Endothelial cell of umbilical vein (primary cell): Measurements from ENCODE around the gene PPP5C. TPM values are rescaled to one million over a fixed set of nuclear protein-coding genes. Genes with fewer than 3 reads are reported as not detected.

Experiments
- BruUV-seq: library from RNA; stranded (reverse); fragments of 400-500 nt; replicated peaks from 2 replicates; lab custom pipeline; 2021; lab: Mats Ljungman, UMichigan
- CTCF ChIA-PET: fragments of 300-600, 350-600 bp; sonication (Branson Sonifier 250); formaldehyde crosslinking; loops from one replicate; lab custom pipeline; 2021; ENCODE audit warnings: antibody characterized with exemption, inconsistent platforms; lab: Charles Lee
- POLR2A ChIA-PET: fragments of 300-600, 350-600 bp; sonication (Branson Sonifier 250); formaldehyde crosslinking; loops from one replicate; lab custom pipeline; 2021; ENCODE audit warnings: antibody characterized with exemption, inconsistent platforms; lab: Charles Lee
- DNase-seq: peaks from one replicate; pipeline ENCODE4 v3.0.0-alpha.2; 2011; ENCODE audit warnings: low read depth, low spot score
- FAIRE-seq: peaks from 2 replicates; lab custom pipeline; 2011; peaks lifted over from hg19 to GRCh38; lab: Jason Lieb, UNC
- H2AFZ ChIP-seq: 2 replicates; pipeline ENCODE4 v1.6.0; 2012; ENCODE audit warnings: low read depth, low read length, control low read depth, inconsistent platforms
- H3K27ac ChIP-seq: 2 replicates; pipeline ENCODE4 v1.5.1; 2011; ENCODE audit warnings: low read depth, mild to moderate bottlenecking, control low read depth, low read length, moderate library complexity; ENCODE audit not compliant: insufficient read depth
- H3K27me3 ChIP-seq, 2 experiments: 2 replicates each; pipeline versions ENCODE4 v1.6.0 to v1.6.1; 2011; ENCODE audit warnings: low read length in 2 of 2, mixed read lengths in 1 of 2; ENCODE audit not compliant: control insufficient read depth in 2 of 2, insufficient read depth in 2 of 2
- H3K36me3 ChIP-seq, 2 experiments: 2 replicates in 1 of 2; 3 replicates in 1 of 2; pipeline ENCODE4 v1.5.1; 2011; ENCODE audit warnings: low read length in 2 of 2, mild to moderate bottlenecking in 1 of 2, moderate library complexity in 1 of 2; ENCODE audit not compliant: control insufficient read depth in 2 of 2, insufficient read depth in 2 of 2; ENCODE audit errors: extremely low read depth in 1 of 2
- H3K4me1 ChIP-seq: 3 replicates; pipeline ENCODE4 v1.5.1; 2011; ENCODE audit warnings: mild to moderate bottlenecking, low read length; ENCODE audit not compliant: control insufficient read depth, insufficient read depth; ENCODE audit errors: extremely low read depth
- H3K4me2 ChIP-seq: 2 replicates; pipeline ENCODE4 v1.6.1; 2011; ENCODE audit warnings: low read length, control low read depth, mixed read lengths; ENCODE audit not compliant: insufficient read depth
- H3K4me3 ChIP-seq, 3 experiments: fragments of 200-600 bp in 1 of 3; sonication (generic), shearing (Covaris generic) in 1 of 3; replicated peaks in 1 of 3; 2 replicates each; pipeline ENCODE4 v1.5.1; 2011 to 2016; ENCODE audit warnings: control low read depth in 3 of 3, low read length in 3 of 3, mild to moderate bottlenecking in 2 of 3, inconsistent platforms in 1 of 3, low read depth in 1 of 3, moderate library complexity in 1 of 3; ENCODE audit not compliant: insufficient read depth in 1 of 3
- H3K79me2 ChIP-seq: 2 replicates; pipeline ENCODE4 v1.6.0; 2012; ENCODE audit warnings: low read length, inconsistent platforms; ENCODE audit not compliant: control insufficient read depth, insufficient read depth
- H3K9ac ChIP-seq: replicated peaks from 2 replicates; pipeline ENCODE3; 2011; ENCODE audit warnings: low read length, control low read depth; ENCODE audit not compliant: insufficient read depth; ENCODE audit errors: extremely low read depth
- H3K9me1 ChIP-seq: replicated peaks from 3 replicates; pipeline ENCODE4 v1.6.0; 2011; ENCODE audit warnings: mild to moderate bottlenecking, low read length; ENCODE audit not compliant: control insufficient read depth, insufficient read depth; ENCODE audit errors: extremely low read depth
- H3K9me3 ChIP-seq: replicated peaks from 2 replicates; pipeline ENCODE4 v1.5.1; 2012; ENCODE audit warnings: low read length, inconsistent platforms; ENCODE audit not compliant: control insufficient read depth, insufficient read depth
- H4K20me1 ChIP-seq: replicated peaks from 2 replicates; pipeline ENCODE3; 2011; ENCODE audit warnings: mild to moderate bottlenecking, low read length; ENCODE audit not compliant: control insufficient read depth, insufficient read depth; ENCODE audit errors: extremely low read depth
- CTCF ChIP-seq, 2 donors: IDR thresholded peaks; 1 replicate in 1 of 2; 2 replicates in 1 of 2; pipeline ENCODE4 v1.5.1; 2011; ENCODE audit warnings: low read length in 2 of 2, mild to moderate bottlenecking in 2 of 2, moderate library complexity in 2 of 2, control low read depth in 1 of 2, inconsistent platforms in 1 of 2, low read depth in 1 of 2; ENCODE audit not compliant: insufficient read depth in 1 of 2; ENCODE audit errors: extremely low read depth in 1 of 2
- EZH2 ChIP-seq: IDR thresholded peaks from 2 replicates; pipeline ENCODE4 v1.6.1; 2012; ENCODE audit warnings: borderline replicate concordance, low read depth, mild to moderate bottlenecking, moderate library complexity, low read length, inconsistent platforms; ENCODE audit not compliant: severe bottlenecking
- FOS ChIP-seq: IDR thresholded peaks from 2 replicates; pipeline ENCODE4 v1.6.1; 2011; ENCODE audit warnings: mild to moderate bottlenecking, low read length, moderate library complexity, borderline replicate concordance; ENCODE audit not compliant: insufficient read depth
- GATA2 ChIP-seq: IDR thresholded peaks from 2 replicates; pipeline ENCODE4 v1.7.0; 2011; ENCODE audit warnings: low read depth, mild to moderate bottlenecking, moderate library complexity, mixed read lengths, low read length; ENCODE audit not compliant: insufficient read length, insufficient read depth
- JUN ChIP-seq: IDR thresholded peaks from 2 replicates; pipeline ENCODE4 v1.6.1; 2011; ENCODE audit warnings: borderline replicate concordance, low read depth; ENCODE audit not compliant: insufficient read length, insufficient read depth
- MAX ChIP-seq: IDR thresholded peaks from 2 replicates; pipeline ENCODE4 v1.6.1; 2011; ENCODE audit not compliant: insufficient read depth, insufficient read length
- MYC ChIP-seq: IDR thresholded peaks from one replicate; pipeline ENCODE4 v1.6.1; 2011; ENCODE audit warnings: mild to moderate bottlenecking, low read depth, low read length
- POLR2A ChIP-seq: IDR thresholded peaks from 2 replicates; pipeline ENCODE4 v1.6.1; 2012; ENCODE audit warnings: low read depth, mild to moderate bottlenecking, control low read depth, low read length
- POLR2AphosphoS5 ChIP-seq: IDR thresholded peaks from 2 replicates; pipeline ENCODE4 v1.6.1; 2012; ENCODE audit warnings: low read depth, mild to moderate bottlenecking, control low read depth, low read length, moderate library complexity; ENCODE audit not compliant: insufficient read depth
- dilution Hi-C: fragments of 300-500 bp; cut with MboI; formaldehyde crosslinking; loops from one replicate; pipeline ENCODE4 v1.15.0; 2019; ENCODE audit warnings: low sequenced_read_pairs; ENCODE audit not compliant: extremely low pct_ligation_motif_present
- intact Hi-C: fragments of 100-400 bp; cut with micrococcal nuclease; formaldehyde crosslinking; loops from one replicate; pipeline ENCODE4 v1.10.0; 2022
- polyA plus RNA-seq, 4 experiments: library from polyadenylated mRNA; depleted of rRNA in 3 of 4; stranded (reverse) in 3 of 4; unstranded in 1 of 4; fragments of >200 nt; gene quantifications; 2 replicates each; pipeline versions ENCODE4 v1.2.1 to v1.2.3, GENCODE V29; 2011 to 2012; ENCODE audit warnings: missing spikeins in 1 of 4
- total RNA-seq: library from RNA; stranded (reverse); gene quantifications from 2 replicates; pipeline ENCODE4 v1.2.3, GENCODE V29; 2021

PPP5C gene
- total and polyA plus RNA-seq, 2 donors (not counting 3 experiments of a cell fraction or from before 2014, with no cell fraction given) = 114 to 172 TPM

- Histone ChIP-seq H3K9ac (no peak overlapping the region), H3K4me2 (no peak overlapping the region), H3K36me3 (peaks cover 5 to 28% of the 10 kb centered on the region in 2 experiments), H4K20me1 (no peaks in the 10 kb centered on the region), H2AFZ (no peak overlapping the region), H3K27ac (no peak overlapping the region), H3K9me1 (no peaks in the 10 kb centered on the region), H3K4me3 (no peak overlapping the region), H3K4me1 (peaks cover 29% of the 10 kb centered on the region), H3K9me3 (no peaks in the 10 kb centered on the region), H3K27me3 (no peaks in the 10 kb centered on the region), H3K79me2 (peaks cover 79% of the 10 kb centered on the region)
- CTCF ChIA-PET = interaction anchor here (0.8 to 1.5 kb wide), 4 partner anchors 10 to 73 kb away, joined by 3 to 4 read pairs (median 4); no protein-coding TSS in a partner anchor
- TF ChIP-seq POLR2A (no peak), EZH2 (no peak), MYC (no peak), GATA2 (no peak), FOS (no peak), CTCF (IDR thresholded peaks at IDR 0.05; ENCODE audit: extremely low read depth in 1 of 2, insufficient read depth in 1 of 2, low read depth in 1 of 2, low read length in 2 of 2) (no peak), JUN (no peak), MAX (no peak), POLR2AphosphoS5 (no peak)
- no TSS peak for BruUV-seq
- POLR2A ChIA-PET = no interaction called here
- dilution Hi-C loops (no loop called here), intact Hi-C loops (no loop called here)
- FAIRE-seq = no peak
- DNase-seq = no peak
Measured at GRCh38 chr19:46353730-46354528, 7.0 kb downstream of the PPP5C start.
